Chondrocyte (in vitro differentiated cells): Measurements from ENCODE around the gene PTPN4. TPM values are rescaled to one million over a fixed set of nuclear protein-coding genes. Genes with fewer than 3 reads are reported as not detected.
A peak's percentile ranks its signal among the peaks of the same experiment; 100 is the strongest.

Experiments used
- DNase-seq: peaks from one replicate; pipeline ENCODE4 v3.0.0; 2021; ENCODE audit warnings: mixed read lengths, low spot score
- H3K27ac Mint-ChIP-seq: one replicate; pipeline ENCODE4 v1.8.0; 2021; ENCODE audit warnings: mild to moderate bottlenecking, moderate library complexity, mixed read lengths; ENCODE audit not compliant: unreplicated experiment
- H3K27me3 Mint-ChIP-seq: 2 replicates; pipeline ENCODE4 v1.8.0; 2021; ENCODE audit warnings: low read depth, mixed read lengths
- H3K36me3 Mint-ChIP-seq: 2 replicates; pipeline ENCODE4 v1.8.0; 2021; ENCODE audit warnings: low read depth, mixed read lengths
- H3K4me1 Mint-ChIP-seq: 2 replicates; pipeline ENCODE4 v1.8.0; 2021; ENCODE audit warnings: low read depth, mild to moderate bottlenecking, mixed read lengths
- H3K4me3 Mint-ChIP-seq: one replicate; pipeline ENCODE4 v1.8.0; 2021; ENCODE audit warnings: mild to moderate bottlenecking, moderate library complexity, mixed read lengths; ENCODE audit not compliant: unreplicated experiment
- H3K9me3 Mint-ChIP-seq: 2 replicates; pipeline ENCODE4 v1.8.0; 2021; ENCODE audit warnings: low read depth, mixed read lengths
- CTCF ChIP-seq: fragments of 200-600 bp; sonication (generic); IDR thresholded peaks from 2 replicates; pipeline ENCODE4 v1.5.0; 2021; ENCODE audit warnings: antibody characterized with exemption, mild to moderate bottlenecking, moderate library complexity
- total RNA-seq: library from RNA; stranded (reverse); gene quantifications from 3 replicates; pipeline ENCODE4 v1.2.1, GENCODE V29; 2021

The PTPN4 gene
- total RNA-seq, 1 donor from 2014 or later, result 24.2 TPM

- H3K9me3 Mint-ChIP-seq, result peaks cover 7% of the 10 kb centered on the region
- H3K36me3 Mint-ChIP-seq, result peaks cover 4% of the 10 kb centered on the region
- no peak overlapping the region for H3K27ac Mint-ChIP-seq
- H3K4me3 Mint-ChIP-seq, result no peak overlapping the region
- H3K4me1 Mint-ChIP-seq, result peaks cover 12% of the 10 kb centered on the region
- no peak for DNase-seq
- no peak for TF ChIP-seq CTCF
- no peaks in the 10 kb centered on the region for H3K27me3 Mint-ChIP-seq
These were observed 54.5 kb downstream of the PTPN4 start for GRCh38 chr2:119814216-119814615.

- peaks cover 36% of the 10 kb centered on the region for H3K4me1 Mint-ChIP-seq
- H3K27me3 Mint-ChIP-seq, result no peaks in the 10 kb centered on the region
- H3K36me3 Mint-ChIP-seq, result peaks cover 2% of the 10 kb centered on the region
- H3K9me3 Mint-ChIP-seq, result peaks cover 7% of the 10 kb centered on the region
- no peak overlapping the region for H3K4me3 Mint-ChIP-seq
- DNase-seq, result no peak
- TF ChIP-seq CTCF, result no peak
- no peak overlapping the region for H3K27ac Mint-ChIP-seq
These were observed 59.1 kb downstream of the PTPN4 start for GRCh38 chr2:119818792-119819191.

GRCh38 chr2:119819846-119820245 lies 60.1 kb downstream of the PTPN4 start:
- Mint-ChIP-seq H3K27ac (peak overlapping the region; percentile 10), H3K4me1 (peaks cover 38% of the 10 kb centered on the region)
- DNase-seq, result no peak

GRCh38 chr2:119820275-119820674 lies 60.6 kb downstream of the PTPN4 start:
- H3K4me3 Mint-ChIP-seq, result no peak overlapping the region
- no peaks in the 10 kb centered on the region for H3K27me3 Mint-ChIP-seq
- TF ChIP-seq CTCF, result no peak
- no peak for DNase-seq
- H3K4me1 Mint-ChIP-seq, result peaks cover 38% of the 10 kb centered on the region
- peaks cover 7% of the 10 kb centered on the region for H3K9me3 Mint-ChIP-seq
- peaks cover 2% of the 10 kb centered on the region for H3K36me3 Mint-ChIP-seq
- H3K27ac Mint-ChIP-seq, result peak overlapping the region; percentile 10

More at GRCh38 chr2:119819846-119820245, 60.1 kb downstream of the PTPN4 start:
- no peak for TF ChIP-seq CTCF
- Mint-ChIP-seq H3K9me3 (peaks cover 7% of the 10 kb centered on the region), H3K27me3 (no peaks in the 10 kb centered on the region), H3K4me3 (no peak overlapping the region), H3K36me3 (peaks cover 2% of the 10 kb centered on the region)

- TF ChIP-seq CTCF, result no peak
- no peak overlapping the region for H3K27ac Mint-ChIP-seq
These were observed 61.5 kb downstream of the PTPN4 start for GRCh38 chr2:119821266-119821665.

More at GRCh38 chr2:119821266-119821665, 61.5 kb downstream of the PTPN4 start:
- Mint-ChIP-seq H3K27me3 (no peaks in the 10 kb centered on the region), H3K36me3 (peaks cover 2% of the 10 kb centered on the region), H3K4me1 (peaks cover 38% of the 10 kb centered on the region), H3K4me3 (no peak overlapping the region), H3K9me3 (peaks cover 7% of the 10 kb centered on the region)
- no peak for DNase-seq
